NCI-H1694 (cell line): ENCODE measurements around the gene SLF2.

Source experiments
- DNase-seq: peaks from one replicate; lab custom pipeline; 2025; lab: John Stamatoyannopoulos, UW

SLF2 gene

DNA sequence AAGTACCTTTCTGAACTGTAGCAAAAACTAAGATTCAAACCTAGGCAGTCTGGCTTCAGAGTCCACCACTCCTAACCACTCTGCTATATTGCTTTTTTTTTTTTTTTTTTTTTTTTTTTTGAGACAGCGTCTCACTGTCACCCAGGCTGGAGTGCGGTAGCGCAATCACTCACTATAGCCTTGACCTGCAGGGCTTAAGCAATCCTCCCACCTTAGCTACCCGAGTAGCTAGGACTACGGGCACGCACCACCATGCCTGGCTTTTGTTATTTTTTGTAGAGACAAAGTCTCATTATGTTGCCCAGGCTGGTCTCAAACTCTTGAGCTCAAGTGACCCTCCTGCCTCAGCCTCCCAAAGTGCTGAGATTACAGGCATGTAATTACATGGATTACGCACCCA lies 10.1 kb upstream of the SLF2 start:
- no peak for DNase-seq

GRCh38 chr10:100904917-100905316 lies 7.8 kb upstream of the SLF2 start:
- DNase-seq, result no peak

DNA sequence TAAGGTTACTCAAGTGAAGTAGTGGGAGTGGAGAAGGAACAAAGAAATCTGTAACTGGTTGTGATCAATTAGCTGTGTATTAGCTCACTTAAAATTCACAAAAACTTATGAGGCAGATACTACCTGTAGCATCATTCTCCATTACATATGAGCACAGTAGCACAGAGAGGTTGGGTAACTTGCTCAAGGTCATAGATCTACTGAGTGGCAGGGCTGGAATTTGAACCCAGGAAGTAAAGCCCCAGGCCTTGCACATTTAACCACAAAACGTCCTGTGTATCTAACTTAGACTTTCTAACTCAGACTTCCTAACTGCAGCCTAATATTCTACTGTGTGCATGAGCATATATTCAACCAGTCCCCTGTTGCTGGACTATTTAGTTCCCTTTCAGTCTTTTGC lies 5.6 kb upstream of the SLF2 start:
- DNase-seq, result no peak

- no peak for DNase-seq
These were observed 4.9 kb upstream of the SLF2 start for GRCh38 chr10:100907773-100908363.

DNA sequence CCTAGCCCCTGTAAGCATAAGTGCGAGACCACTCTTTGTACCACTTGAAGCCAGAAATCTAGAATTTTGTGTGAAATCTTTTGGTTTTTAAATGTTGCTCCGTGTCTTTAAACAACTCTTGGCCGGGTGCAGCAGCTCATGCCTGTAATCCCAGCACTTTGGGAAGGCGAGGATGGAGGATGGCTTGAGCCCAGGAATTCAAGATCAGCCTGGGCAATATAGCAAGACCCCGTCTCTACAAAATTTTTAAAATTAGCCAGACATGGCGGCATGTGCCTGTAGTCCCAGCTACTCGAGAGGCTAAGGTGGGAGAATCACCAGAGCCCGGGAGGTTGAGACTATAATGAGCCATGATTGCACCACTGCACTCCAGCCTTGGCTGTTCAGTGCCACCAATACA lies 4.4 kb upstream of the SLF2 start:
- no peak for DNase-seq

- DNase-seq, result no peak
These were observed 3.1 kb upstream of the SLF2 start for GRCh38 chr10:100909501-100910263.

- DNase-seq, result no peak
These were observed 1.3 kb upstream of the SLF2 start for GRCh38 chr10:100911472-100911871.

GRCh38 chr10:100912013-100912604 lies 654 bp upstream of the SLF2 start:
- peak; percentile 33 for DNase-seq

DNA sequence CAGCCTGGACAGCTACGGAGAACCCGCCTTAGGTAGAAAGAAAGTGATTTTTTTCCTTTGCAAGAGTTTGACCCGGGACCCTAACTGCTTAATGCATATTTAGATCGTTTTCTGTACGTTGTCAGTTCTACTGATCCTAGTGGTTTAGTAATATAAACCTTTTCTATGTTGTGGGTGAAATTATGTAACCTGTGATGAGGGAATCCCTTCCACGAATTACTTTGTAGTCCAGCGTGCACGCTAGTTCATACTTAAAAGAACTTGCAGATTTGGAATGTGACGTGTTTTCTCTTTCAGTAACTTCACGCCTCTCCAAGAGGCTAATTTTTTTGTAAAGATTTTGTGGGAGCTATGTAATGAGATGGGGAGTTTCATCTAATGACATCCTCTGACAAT lies 705 bp downstream of the SLF2 start:
- no peak for DNase-seq

GRCh38 chr10:100917071-100917470 lies 4.3 kb downstream of the SLF2 start:
- DNase-seq, result no peak

DNA sequence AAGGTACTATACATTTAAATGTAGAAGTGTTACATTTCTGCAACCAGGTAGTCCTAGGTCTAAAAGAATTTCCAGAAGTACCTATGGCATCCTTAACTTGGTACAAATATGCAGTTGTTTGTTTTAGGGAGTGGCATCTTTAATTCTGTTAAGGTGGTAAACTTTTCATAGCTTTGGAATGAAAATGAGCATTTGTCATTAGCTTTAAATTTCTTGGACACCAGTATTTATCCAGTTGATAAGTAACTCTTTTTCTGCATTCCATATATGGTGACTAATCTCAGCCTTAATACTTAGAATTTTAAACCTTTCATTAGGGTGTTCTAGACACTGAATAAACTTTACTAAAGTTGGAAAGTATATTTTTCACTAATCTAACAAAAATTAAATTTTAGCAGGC lies 10.8 kb downstream of the SLF2 start:
- no peak for DNase-seq

DNA sequence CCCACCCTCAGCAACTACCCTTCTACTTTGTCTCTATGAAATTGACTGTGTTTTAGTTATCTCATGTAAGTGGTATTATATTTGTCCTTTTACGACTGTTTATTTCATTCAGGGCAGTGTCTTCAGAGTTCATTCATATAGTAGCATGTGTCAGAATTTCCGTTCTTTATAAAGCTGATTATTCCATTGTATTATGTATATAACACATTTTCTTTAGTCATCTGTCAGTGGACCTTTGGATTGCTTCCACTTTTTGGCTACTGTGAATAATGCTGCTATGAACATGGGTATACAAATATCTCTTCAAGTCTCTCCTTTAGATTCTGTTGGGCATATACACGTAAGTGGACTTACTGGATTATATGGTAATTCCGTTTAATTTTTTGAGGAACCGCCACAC lies 14.5 kb downstream of the SLF2 start:
- DNase-seq, result no peak

DNA sequence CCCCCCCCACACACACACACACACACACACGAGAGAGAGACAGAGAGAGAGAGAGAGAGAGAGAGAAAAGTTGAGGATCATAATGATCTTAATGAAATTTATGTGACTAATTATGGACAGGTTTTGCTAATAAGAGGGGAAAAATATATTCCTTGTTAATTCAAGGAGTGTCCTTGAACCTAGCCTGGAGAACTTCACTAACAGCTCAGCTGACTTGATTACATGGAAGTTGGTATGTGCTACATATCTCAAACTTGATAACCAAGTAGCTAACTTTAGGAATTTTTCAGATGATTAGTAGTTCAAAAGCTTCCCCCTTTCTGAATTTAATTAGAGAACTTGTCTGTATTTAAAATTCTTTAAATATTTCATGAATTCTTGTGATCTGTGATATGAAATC lies 15.3 kb downstream of the SLF2 start:
- DNase-seq, result no peak

- DNase-seq, result no peak
These were observed 17.6 kb downstream of the SLF2 start for GRCh38 chr10:100930368-100930767.

DNA sequence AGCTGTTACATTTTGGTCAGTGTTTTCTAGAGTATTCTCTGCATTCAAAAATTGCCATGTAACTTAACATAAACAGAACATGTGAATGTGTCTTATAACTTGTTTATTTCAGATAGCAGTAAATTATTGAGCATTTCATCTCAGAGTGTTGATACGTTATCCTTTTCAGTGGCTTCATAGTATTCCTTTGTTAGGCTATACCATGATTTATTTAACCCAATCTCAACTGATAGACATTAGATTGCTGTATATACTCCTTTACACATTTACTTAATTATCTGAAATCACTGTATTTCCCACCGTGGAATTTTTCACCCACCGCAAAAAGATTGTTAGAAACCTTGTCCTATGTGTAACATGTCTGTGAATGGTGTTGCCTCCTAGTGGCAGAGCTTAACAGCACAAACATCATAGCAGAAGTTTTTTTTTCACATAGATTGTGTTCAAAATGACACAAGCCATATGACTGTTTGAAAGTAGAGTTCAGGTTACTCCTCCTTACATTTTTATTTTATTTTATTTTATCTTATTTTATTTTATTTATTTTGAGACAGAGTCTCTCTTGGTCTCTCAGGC lies 21.4 kb downstream of the SLF2 start:
- no peak for DNase-seq

DNA sequence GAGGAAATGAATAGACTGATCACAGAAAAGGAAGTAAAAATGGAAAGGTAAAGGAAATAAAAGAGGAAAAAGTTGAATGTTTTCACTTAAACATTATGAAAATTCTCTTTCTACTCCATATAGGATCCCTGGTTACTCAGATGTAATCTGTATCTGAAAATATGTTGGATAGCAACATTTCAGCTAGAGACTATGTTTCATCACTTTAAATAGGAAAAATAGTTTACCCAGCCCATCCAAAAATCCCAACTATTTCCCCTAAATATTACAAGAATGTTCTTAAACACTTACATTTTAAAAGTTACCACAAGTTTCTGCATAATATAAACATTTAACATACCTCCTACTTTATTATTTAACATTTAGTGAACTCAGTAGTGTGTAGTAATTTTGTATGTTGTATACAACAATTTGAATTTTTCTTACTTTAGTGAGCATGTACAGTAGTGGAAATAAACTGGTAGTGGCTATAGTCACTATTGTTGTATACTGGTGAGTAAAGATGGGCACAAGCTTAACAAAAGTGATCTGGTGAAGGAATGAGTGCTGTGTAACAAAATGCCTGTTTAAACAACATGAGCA lies 27.1 kb downstream of the SLF2 start:
- DNase-seq, result no peak

GRCh38 chr10:100942229-100942628 lies 29.5 kb downstream of the SLF2 start:
- no peak for DNase-seq

DNA sequence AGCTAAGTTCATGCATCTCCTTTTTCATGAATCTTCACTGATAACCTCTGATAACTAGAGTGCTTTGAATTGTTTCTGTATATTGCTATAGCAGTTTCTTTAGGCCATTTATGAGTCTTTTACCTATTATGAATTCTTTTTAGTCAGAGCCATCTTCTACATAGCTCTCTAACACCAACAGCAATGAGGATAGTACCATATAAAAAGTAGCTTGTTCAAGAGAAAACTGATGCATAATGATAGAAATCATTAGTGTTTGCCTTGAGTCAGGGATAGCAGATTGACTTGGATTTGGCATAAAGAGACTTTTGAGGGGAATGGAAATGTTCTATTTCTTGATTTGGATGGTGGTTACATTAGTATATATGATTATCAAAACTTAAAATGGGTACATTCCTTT lies 30.7 kb downstream of the SLF2 start:
- DNase-seq, result no peak

GRCh38 chr10:100945754-100946153 lies 33.0 kb downstream of the SLF2 start:
- no peak for DNase-seq

DNA sequence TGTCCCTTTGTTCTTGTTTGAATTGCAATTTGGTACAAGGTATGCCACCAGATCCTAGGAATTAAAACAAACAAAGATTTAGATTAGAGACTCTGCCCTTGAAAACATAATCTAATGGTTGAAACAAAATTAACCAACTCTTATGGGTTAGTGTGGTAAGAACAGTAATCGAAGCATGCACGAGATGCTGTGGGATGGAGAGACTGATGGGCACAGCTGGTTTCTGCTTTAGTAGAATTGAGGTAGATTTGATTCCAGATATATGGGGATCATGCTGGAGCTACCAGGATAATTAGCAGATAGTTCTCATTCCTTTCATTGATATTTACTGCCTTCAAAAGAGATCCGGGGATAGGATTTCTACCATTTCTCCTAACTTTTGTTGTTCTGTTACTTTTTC lies 36.2 kb downstream of the SLF2 start:
- DNase-seq, result no peak

GRCh38 chr10:100960251-100960650 lies 47.5 kb downstream of the SLF2 start:
- no peak for DNase-seq

GRCh38 chr10:100962351-100963080 lies 49.8 kb downstream of the SLF2 start:
- DNase-seq, result no peak
